Chondrocyte (in vitro differentiated cells): Measurements from ENCODE around the gene FRRS1. TPM values are rescaled to one million over a fixed set of nuclear protein-coding genes. Genes with fewer than 3 reads are reported as not detected.

Experiments used
- DNase-seq: peaks from one replicate; pipeline ENCODE4 v3.0.0; 2021; ENCODE audit warnings: mixed read lengths, low spot score
- H3K27ac Mint-ChIP-seq: one replicate; pipeline ENCODE4 v1.8.0; 2021; ENCODE audit warnings: mild to moderate bottlenecking, moderate library complexity, mixed read lengths; ENCODE audit not compliant: unreplicated experiment
- H3K27me3 Mint-ChIP-seq: 2 replicates; pipeline ENCODE4 v1.8.0; 2021; ENCODE audit warnings: low read depth, mixed read lengths
- H3K36me3 Mint-ChIP-seq: 2 replicates; pipeline ENCODE4 v1.8.0; 2021; ENCODE audit warnings: low read depth, mixed read lengths
- H3K4me1 Mint-ChIP-seq: 2 replicates; pipeline ENCODE4 v1.8.0; 2021; ENCODE audit warnings: low read depth, mild to moderate bottlenecking, mixed read lengths
- H3K4me3 Mint-ChIP-seq: one replicate; pipeline ENCODE4 v1.8.0; 2021; ENCODE audit warnings: mild to moderate bottlenecking, moderate library complexity, mixed read lengths; ENCODE audit not compliant: unreplicated experiment
- H3K9me3 Mint-ChIP-seq: 2 replicates; pipeline ENCODE4 v1.8.0; 2021; ENCODE audit warnings: low read depth, mixed read lengths
- CTCF ChIP-seq: fragments of 200-600 bp; sonication (generic); IDR thresholded peaks from 2 replicates; pipeline ENCODE4 v1.5.0; 2021; ENCODE audit warnings: antibody characterized with exemption, mild to moderate bottlenecking, moderate library complexity
- total RNA-seq: library from RNA; stranded (reverse); gene quantifications from 3 replicates; pipeline ENCODE4 v1.2.1, GENCODE V29; 2021

FRRS1 gene
- total RNA-seq, 1 donor from 2014 or later: 2.2 TPM

GRCh38 chr1:99710994-99711393 lies 55.4 kb downstream of the FRRS1 start:
- Mint-ChIP-seq H3K27me3 (no peaks in the 10 kb centered on the region), H3K4me3 (no peak overlapping the region), H3K9me3 (no peaks in the 10 kb centered on the region), H3K27ac (no peak overlapping the region), H3K36me3 (no peaks in the 10 kb centered on the region), H3K4me1 (no peaks in the 10 kb centered on the region)
- DNase-seq: no peak
- TF ChIP-seq CTCF: no peak

GRCh38 chr1:99707535-99708142 lies 58.8 kb downstream of the FRRS1 start:
- no peak for DNase-seq
- H3K27ac Mint-ChIP-seq: no peak overlapping the region
- no peaks in the 10 kb centered on the region for H3K9me3 Mint-ChIP-seq
- H3K27me3 Mint-ChIP-seq: no peaks in the 10 kb centered on the region
- TF ChIP-seq CTCF: peak; percentile 98
- no peak overlapping the region for H3K4me3 Mint-ChIP-seq
- peaks cover 5% of the 10 kb centered on the region for H3K4me1 Mint-ChIP-seq
- H3K36me3 Mint-ChIP-seq: no peaks in the 10 kb centered on the region

GRCh38 chr1:99705385-99705784 lies 61.0 kb downstream of the FRRS1 start:
- no peaks in the 10 kb centered on the region for H3K36me3 Mint-ChIP-seq
- peaks cover 5% of the 10 kb centered on the region for H3K4me1 Mint-ChIP-seq
- H3K27me3 Mint-ChIP-seq: no peaks in the 10 kb centered on the region
- no peak for DNase-seq
- H3K4me3 Mint-ChIP-seq: no peak overlapping the region
- H3K9me3 Mint-ChIP-seq: peaks cover 6% of the 10 kb centered on the region
- H3K27ac Mint-ChIP-seq: peak overlapping the region; percentile 37
- TF ChIP-seq CTCF: no peak

- Mint-ChIP-seq H3K9me3 (peaks cover 6% of the 10 kb centered on the region), H3K4me1 (peaks cover 5% of the 10 kb centered on the region), H3K27ac (no peak overlapping the region), H3K36me3 (no peaks in the 10 kb centered on the region), H3K27me3 (no peaks in the 10 kb centered on the region), H3K4me3 (no peak overlapping the region)
- DNase-seq: no peak
- TF ChIP-seq CTCF: no peak
These were observed 62.0 kb downstream of the FRRS1 start for GRCh38 chr1:99704356-99704816.

- DNase-seq: no peak
- Mint-ChIP-seq H3K4me3 (no peak overlapping the region), H3K9me3 (peaks cover 6% of the 10 kb centered on the region), H3K27me3 (no peaks in the 10 kb centered on the region), H3K36me3 (no peaks in the 10 kb centered on the region), H3K4me1 (peaks cover 5% of the 10 kb centered on the region), H3K27ac (no peak overlapping the region)
- no peak for TF ChIP-seq CTCF
These were observed 64.2 kb downstream of the FRRS1 start for GRCh38 chr1:99702221-99702620.
